Keratinocyte (primary cell): ENCODE measurements around the gene PLXDC2.
A peak's percentile ranks its signal among the peaks of the same experiment; 100 is the strongest.

Experiments
- CTCF ChIP-seq, 3 experiments: IDR thresholded peaks in 1 of 3; conservative IDR thresholded peaks in 1 of 3; optimal IDR thresholded peaks in 1 of 3; 2 replicates in 2 of 3; 3 replicates in 1 of 3; pipeline versions ENCODE3 to v1.5.1; 2011; ENCODE audit warnings: low read length in 3 of 3, mild to moderate bottlenecking in 3 of 3, moderate library complexity in 2 of 3, control low read depth in 1 of 3, inconsistent platforms in 1 of 3; ENCODE audit not compliant: insufficient read depth in 2 of 3; ENCODE audit errors: extremely low read depth in 1 of 3
- EZH2 ChIP-seq: IDR thresholded peaks from one replicate; pipeline ENCODE4 v1.6.1; 2012; ENCODE audit warnings: inconsistent platforms, mild to moderate bottlenecking, low read length, moderate library complexity

- TF ChIP-seq CTCF (optimal IDR thresholded peaks at IDR 0.05 in 1 of 3, IDR thresholded peaks at IDR 0.05 in 1 of 3, conservative IDR thresholded peaks at IDR 0.05 in 1 of 3; ENCODE audit: extremely low read depth in 1 of 3, insufficient read depth in 2 of 3, low read length in 3 of 3) (peak in 2 of 3 experiments; percentile 46 to 68), EZH2 (no peak)
Observed at GRCh38 chr10:19819419-19820033, 3.3 kb downstream of the PLXDC2 start.
